NB4 (cell line): Measurements from ENCODE around the gene TENM4.

Source experiments
- CTCF ChIP-seq: IDR thresholded peaks from one replicate; pipeline ENCODE4 v1.5.1; 2012; ENCODE audit warnings: low read depth, low read length
- MAX ChIP-seq: IDR thresholded peaks from 2 replicates; pipeline ENCODE4 v1.6.1; 2011; ENCODE audit warnings: low read depth, low read length

GRCh38 chr11:79045800-79046304 lies 395.0 kb downstream of the TENM4 start:
- no peak for TF ChIP-seq CTCF
- no peak for TF ChIP-seq MAX
